ENCODE results near the gene TM9SF3.

The TM9SF3 gene

DNA sequence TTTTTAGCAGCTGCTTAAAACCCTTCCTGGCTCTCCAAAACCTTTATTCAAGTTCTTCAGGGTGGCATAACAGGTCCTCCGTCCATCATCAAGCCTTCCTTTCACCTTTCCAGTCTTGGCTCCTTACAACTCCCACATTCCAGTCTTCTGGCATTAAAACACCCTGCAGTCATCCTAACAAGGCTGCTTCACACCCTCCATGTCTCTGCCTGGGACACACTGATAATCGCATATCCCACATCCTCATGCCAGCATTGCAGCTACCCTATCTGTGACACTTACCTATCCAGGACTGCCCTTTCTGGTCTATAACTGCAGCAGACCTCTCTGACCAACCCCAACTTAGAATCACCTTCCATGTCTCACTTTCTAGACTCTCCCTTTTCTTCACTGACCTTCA lies 70.5 kb downstream of the TM9SF3 start:
- TF ChIP-seq, protein P1, sequence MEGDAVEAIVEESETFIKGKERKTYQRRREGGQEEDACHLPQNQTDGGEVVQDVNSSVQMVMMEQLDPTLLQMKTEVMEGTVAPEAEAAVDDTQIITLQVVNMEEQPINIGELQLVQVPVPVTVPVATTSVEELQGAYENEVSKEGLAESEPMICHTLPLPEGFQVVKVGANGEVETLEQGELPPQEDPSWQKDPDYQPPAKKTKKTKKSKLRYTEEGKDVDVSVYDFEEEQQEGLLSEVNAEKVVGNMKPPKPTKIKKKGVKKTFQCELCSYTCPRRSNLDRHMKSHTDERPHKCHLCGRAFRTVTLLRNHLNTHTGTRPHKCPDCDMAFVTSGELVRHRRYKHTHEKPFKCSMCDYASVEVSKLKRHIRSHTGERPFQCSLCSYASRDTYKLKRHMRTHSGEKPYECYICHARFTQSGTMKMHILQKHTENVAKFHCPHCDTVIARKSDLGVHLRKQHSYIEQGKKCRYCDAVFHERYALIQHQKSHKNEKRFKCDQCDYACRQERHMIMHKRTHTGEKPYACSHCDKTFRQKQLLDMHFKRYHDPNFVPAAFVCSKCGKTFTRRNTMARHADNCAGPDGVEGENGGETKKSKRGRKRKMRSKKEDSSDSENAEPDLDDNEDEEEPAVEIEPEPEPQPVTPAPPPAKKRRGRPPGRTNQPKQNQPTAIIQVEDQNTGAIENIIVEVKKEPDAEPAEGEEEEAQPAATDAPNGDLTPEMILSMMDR (IDR thresholded peaks at IDR 0.05; ENCODE audit: extremely low read depth, insufficient read depth, missing control alignments): no peak
- DNase-seq (ENCODE audit: low spot score): no peak
- in situ Hi-C loops (cut with MboI; ENCODE audit: low pct_unique_long_range_greater_than_20kb, low sequenced_read_pairs, unreplicated experiment): no loop called here

DNA sequence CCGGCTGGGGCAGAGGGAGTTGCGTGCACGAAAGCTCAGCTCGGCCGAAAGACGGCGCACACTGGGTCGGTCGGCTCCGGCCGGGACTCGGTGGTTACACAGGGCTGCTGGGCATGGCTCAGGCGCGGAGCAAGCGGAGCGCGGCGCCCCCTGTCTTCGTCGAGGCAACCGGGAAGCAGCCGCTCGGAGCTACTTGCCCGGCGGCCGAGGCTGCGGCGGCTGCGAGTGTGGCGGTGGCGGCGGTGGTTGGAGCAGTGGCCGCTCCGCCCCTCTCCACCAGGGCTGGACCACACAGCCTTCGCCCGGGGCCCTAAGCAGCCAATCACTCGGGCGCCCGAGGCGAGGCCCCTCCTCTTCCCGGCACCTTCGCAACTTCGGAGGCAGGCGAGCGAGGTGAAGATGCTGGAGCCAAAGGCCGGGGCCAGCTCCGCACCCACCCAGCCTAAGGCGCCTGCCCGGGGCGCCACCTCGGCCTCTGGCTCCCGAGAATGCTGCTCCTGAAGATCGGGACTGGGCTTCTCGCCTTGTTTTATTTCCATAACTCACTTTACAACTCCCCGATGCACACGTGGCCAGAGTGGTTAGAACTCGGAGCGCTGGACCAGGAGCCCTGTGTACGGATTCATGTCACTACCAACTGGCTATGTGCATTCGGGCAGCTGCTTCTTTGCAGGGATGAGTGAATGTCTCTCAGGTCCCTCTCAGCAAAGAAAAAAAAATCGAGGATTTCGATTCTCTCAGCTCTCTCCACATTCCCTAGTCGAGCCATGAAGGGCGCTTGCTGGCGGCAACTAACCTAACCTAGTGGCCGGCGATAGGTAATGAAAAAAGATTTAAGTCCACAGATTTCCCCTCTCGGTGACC lies 72.9 kb downstream of the TM9SF3 start, which contains the start of gene TLL2:
TSS of gene TLL2 (minus strand) at position 229 of the 864 bp plus-strand sequence. CDS start 241 bp downstream, outside the sequence.
- DNase-seq (ENCODE audit: low spot score): peak; percentile 88
- TF ChIP-seq, protein P1 (IDR thresholded peaks at IDR 0.05; ENCODE audit: extremely low read depth, insufficient read depth, missing control alignments): peak; percentile 59
- in situ Hi-C loops (cut with MboI; ENCODE audit: low pct_unique_long_range_greater_than_20kb, low sequenced_read_pairs, unreplicated experiment): no loop called here

- in situ Hi-C loops (cut with MboI; ENCODE audit: low pct_unique_long_range_greater_than_20kb, low sequenced_read_pairs, unreplicated experiment): no loop called here
- TF ChIP-seq, protein P1 (IDR thresholded peaks at IDR 0.05; ENCODE audit: extremely low read depth, insufficient read depth, missing control alignments): no peak
- DNase-seq (ENCODE audit: low spot score): peak; percentile 73
Measured at GRCh38 chr10:96513305-96513697, 73.5 kb downstream of the TM9SF3 start.

DNA sequence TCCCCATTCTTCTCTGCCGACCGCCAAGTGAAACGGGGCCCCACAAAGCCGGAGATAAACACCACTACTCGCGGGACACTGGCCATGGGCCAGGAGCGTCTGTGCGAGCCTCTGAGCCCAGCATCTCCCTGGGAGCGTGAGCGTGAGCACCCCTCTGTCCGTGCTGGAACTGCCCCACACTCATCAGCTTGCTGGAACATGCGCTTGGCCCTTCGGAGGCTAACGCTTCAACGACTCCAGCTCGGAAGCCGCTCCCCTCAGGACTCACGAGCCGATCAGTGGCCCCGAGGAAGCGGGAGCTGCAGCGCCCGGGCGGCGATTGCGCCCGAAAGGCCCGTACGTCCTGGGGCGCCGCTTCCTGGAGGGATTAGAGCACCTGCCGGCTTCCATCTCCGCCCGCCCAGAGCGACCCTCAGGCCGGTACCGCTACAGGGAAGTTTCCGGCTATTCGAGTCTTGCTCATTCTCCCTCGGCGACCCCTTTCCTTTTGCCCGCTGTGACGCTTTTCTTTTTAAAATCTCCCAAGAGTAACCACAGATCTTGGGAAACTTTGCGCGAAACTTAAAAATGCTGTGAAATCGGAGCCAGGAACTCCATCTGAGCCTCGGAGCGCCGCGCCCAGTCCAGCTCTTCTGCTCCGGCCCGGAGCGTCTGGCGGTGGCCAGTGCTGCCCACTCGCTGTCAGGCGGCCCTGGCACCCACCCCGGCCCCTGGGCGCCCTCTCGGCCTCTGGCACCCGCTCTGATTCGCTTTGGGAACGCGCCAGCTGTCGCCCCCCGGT lies 74.1 kb downstream of the TM9SF3 start:
- in situ Hi-C loops (cut with MboI; ENCODE audit: low pct_unique_long_range_greater_than_20kb, low sequenced_read_pairs, unreplicated experiment): no loop called here
- TF ChIP-seq, protein P1 (IDR thresholded peaks at IDR 0.05; ENCODE audit: extremely low read depth, insufficient read depth, missing control alignments): no peak
- DNase-seq (ENCODE audit: low spot score): peak; percentile 47

DNA sequence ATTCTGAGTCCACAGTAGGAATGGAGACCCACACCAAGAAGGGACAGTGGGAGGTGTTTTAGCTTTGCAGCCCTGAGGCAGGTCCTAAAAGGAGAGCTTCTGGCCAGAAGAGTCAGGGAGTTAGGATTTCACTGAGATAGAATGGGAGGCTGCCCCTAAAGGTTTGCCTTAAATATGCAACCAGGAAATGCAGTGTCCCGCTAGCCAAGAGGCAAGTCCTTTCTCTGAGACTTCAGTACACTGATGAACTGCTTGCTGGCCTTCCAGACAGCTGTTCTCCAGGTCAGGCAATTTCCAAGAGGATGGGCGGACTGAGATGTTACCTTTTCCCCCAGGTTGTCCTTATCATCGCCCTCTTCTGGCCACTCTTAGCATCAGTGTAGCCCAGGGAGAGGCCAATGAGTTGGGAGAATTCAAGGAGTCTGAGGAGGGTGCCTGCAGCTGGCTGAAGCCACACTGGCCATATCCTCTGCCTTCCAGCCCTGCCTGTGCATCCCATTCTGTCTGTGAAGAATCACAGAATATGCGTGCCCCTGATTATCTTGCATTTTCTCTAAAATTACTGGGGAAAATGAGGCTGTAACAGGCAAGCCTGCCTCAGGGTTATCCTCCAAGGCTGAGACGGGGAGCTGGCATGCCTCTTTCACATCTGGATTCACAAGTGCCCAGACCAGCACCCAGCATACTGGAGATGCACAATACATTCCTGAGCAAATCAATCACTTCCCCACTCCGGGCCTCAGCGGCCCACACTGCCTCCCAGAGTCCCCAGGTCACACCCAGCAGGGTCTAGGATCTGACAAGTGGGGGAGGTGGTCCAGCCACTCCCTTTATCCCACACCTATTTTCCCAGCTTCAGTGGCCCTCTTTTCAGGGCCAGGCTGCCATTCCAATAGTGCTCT lies 75.5 kb downstream of the TM9SF3 start:
- TF ChIP-seq, protein P1 (IDR thresholded peaks at IDR 0.05; ENCODE audit: extremely low read depth, insufficient read depth, missing control alignments): peak; percentile 80
- DNase-seq (ENCODE audit: low spot score): peak; percentile 63
- in situ Hi-C loops (cut with MboI; ENCODE audit: low pct_unique_long_range_greater_than_20kb, low sequenced_read_pairs, unreplicated experiment): no loop called here
